Inflammatory macrophage (primary cell): ENCODE measurements around the gene SGO2.
A peak's percentile ranks its signal among the peaks of the same experiment; 100 is the strongest.
"Not testable (repeated sequence)": the region's sequence is repeated elsewhere in the genome, so short reads cannot be mapped to it uniquely, and the experiment has no call there.

Source experiments
- DNase-seq, 2 donors: peaks; one replicate each; pipeline ENCODE4 v3.0.0-alpha.2; 2020 to 2022

SGO2 gene

GRCh38 chr2:200523158-200523557 is 2.8 kb upstream of the SGO2 start:
- no peak for DNase-seq

GRCh38 chr2:200523604-200524003 is 2.4 kb upstream of the SGO2 start:
- DNase-seq = no peak

DNA sequence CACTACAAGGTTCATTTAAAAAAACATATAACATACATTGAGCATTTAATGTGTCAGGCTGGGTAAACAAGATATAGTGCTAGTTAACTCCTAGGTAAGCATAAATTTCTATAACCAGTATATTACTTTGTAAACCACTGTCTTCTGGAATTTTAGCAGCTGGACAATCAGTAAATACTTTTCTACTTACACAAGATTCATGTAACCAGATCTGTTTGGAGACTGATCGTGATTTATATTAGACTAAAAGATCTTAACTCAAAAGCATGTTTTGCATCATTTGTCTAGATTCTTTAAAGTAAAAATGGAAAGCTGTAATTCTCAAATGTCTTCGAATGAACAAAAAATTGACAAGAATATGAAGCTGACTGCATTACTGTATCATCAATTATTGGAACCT is 941 bp upstream of the SGO2 start:
- no peak for DNase-seq

DNA sequence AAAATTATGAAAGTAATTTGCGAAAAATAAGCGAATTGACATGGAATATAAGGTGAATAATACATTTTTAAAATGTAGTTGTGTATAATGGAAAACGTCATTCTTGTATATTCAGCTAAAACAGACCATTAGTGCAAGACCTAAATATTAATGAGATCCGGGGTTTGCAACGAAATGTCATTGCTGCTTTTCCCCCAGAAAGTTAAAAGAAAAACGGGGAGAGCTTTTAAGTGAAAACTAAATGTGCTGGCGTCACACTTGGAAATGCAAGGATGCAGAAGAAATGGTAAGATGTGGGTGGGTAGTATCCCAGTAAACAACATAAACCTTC is 491 bp upstream of the SGO2 start:
- no peak for DNase-seq

GRCh38 chr2:200528228-200528627 is 2.2 kb downstream of the SGO2 start:
- DNase-seq = no peak

DNA sequence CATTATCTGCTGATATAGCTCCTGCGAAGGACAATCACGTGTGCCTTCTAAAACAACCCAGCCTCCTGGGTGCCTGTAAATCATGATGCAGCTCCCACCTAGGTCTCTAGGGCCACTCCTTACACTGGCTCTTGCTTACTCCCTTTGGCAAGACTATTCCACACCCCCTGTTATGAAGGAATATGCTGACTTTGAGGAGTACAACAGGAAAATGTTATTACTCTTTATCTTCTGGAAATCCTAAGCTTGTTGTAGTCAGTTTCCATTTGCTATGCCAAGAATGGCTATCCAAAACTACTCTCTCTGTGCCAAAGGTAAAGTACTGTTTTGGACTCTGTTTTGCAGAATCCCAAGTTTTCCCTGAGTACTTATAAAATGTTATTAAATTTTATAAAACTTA is 7.7 kb downstream of the SGO2 start:
- DNase-seq = no peak

- no peak for DNase-seq
Measured at GRCh38 chr2:200534572-200534971, 8.6 kb downstream of the SGO2 start.

- DNase-seq = no peak
Measured at GRCh38 chr2:200538139-200538538, 12.1 kb downstream of the SGO2 start.

GRCh38 chr2:200540793-200541192 is 14.8 kb downstream of the SGO2 start:
- DNase-seq = no peak

DNA sequence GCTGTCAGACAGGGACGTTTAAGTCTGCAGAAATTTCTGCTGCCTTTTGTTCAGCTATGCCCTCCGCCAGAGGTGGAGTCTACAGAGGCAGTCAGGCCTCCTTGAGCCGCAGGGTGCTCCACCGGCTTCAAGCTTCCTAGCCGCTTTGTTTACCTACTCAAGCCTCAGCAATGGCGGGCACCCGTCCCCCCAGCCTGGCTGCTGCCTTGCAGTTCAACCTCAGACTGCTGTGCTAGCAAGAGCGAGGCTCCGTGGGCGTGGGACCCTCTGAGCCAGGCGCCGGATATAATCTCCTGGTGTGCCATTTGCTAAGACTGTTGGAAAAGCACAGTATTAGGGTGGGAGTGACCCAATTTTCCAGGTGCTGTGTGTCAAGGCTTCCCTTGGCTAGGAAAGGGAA is 40.6 kb downstream of the SGO2 start:
- not testable (repeated sequence) for DNase-seq

DNA sequence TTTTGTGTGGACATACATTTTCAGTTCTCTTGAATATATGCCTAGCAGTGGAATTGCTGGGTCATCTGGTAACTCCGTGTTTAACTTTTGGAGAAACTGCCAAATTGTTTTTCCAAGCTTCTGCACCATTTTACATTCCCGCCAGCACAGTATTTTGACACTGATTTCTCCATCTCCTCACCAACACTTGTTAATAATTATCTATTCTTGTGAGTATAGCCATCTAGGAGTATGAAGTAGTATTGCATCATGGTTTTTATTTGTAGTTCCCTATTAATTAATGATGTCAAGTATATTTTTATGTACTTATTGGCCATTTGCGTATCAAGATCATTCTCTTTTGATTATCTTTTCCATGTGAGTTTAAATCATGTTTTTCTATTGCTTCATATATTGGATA is 41.9 kb downstream of the SGO2 start:
- DNase-seq = no peak

GRCh38 chr2:200575957-200576356 is 50.0 kb downstream of the SGO2 start:
- peak in 1 of 2 donors; percentile 39 for DNase-seq

DNA sequence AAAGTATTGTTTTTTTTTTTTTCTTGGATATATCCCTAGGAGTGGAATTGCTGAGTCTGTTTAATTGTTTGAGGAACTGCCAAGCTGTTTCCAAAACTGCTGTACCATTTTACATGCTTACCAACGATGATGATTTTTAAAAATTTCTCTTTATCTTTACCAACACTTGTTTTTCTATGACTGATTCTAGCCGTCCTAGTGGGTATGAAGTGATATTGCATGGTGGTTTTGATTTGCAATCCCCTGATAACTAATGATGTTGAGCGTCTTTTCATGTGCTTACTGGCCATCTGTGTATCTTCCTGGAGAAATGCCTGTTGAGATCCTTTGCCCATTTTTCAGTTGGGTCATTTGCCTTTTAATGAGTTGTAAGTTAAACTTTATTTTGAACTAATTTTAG is 51.0 kb downstream of the SGO2 start:
- no peak for DNase-seq

DNA sequence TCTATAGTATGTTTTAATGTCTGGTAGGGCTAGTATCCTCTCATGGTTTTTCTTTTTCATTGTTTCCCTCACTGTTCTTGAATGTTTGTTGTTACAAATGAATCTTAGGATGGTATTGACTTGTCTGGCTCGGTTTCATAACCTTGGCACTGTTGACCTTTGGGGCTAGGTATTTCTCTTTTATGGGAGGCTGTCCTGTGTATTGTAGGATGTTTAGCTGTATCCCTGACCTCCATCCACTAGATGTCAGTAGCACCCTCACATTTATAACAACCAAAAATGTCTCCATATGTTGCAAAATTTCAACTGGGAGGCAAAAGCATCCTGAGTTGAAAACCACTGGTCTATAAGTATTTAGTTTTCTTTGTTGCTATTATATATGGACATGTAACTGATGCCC is 52.8 kb downstream of the SGO2 start:
- peak; percentile 46 to 63 for DNase-seq

- DNase-seq = no peak
Measured at GRCh38 chr2:200584639-200585038, 58.6 kb downstream of the SGO2 start.

GRCh38 chr2:200585340-200585729 is 59.3 kb downstream of the SGO2 start:
- DNase-seq = no peak

GRCh38 chr2:200585730-200586643 is 60.0 kb downstream of the SGO2 start, which contains the start of gene AOX1:
AOX1 (plus strand) TSS chr2:200586014; CDS start chr2:200586109, 95 bp downstream.
- DNase-seq = peak in 1 of 2 donors; percentile 10

GRCh38 chr2:200586644-200586975 is 60.6 kb downstream of the SGO2 start:
- DNase-seq = no peak

DNA sequence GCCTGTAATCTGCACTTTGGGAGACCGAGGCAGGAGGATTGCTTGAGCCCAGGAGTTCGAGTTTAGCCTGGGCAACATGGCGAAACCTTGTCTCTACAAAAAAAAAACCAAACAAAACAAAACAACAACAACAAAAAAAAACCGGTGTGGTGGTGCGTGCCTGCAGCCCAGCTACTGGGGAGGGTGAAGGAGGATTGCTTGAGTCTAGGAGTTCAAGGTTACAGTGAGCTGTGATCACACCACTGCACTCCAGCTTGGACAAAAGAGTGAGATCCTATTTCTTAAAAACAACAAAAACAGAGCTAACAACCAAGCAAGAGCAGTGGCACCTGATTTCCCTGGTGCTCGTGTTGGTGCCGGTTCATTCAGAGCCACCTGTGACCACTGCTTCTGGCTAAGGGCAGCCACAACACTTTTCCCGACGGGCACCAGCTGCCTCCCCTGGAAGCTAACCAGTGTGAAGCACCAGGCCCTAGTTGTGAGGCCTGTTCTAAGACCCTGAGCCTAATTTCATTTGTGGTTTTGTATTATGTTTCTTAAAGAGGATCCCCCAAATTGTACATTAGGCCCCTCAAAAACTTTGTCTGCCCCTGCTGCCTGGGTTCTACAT is 61.1 kb downstream of the SGO2 start:
- no peak for DNase-seq

- DNase-seq = no peak
Measured at GRCh38 chr2:200588076-200588678, 62.2 kb downstream of the SGO2 start.

- no peak for DNase-seq
Measured at GRCh38 chr2:200590090-200590489, 64.1 kb downstream of the SGO2 start.

DNA sequence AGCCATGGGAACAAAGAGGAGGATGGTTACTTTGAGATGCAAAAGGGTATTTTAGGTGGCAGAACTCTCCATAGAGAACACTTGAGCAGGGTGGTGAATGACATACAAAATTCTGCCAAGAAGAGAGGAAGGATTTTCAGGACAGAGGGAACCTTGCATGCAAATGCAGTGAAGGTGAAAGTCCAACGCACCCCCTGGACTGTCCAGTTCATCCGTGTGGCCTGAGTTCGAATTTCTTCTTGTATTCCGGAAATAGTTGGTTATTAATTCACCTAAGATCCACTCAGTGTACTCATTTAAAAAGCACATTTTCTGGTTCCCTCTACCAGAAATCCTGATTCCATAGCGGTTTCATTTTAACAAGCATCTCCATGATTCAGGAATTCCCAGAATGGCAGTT is 65.3 kb downstream of the SGO2 start:
- DNase-seq = no peak

GRCh38 chr2:200592406-200593075 is 66.5 kb downstream of the SGO2 start:
- DNase-seq = no peak
